GM12878 (cell line): ENCODE data around the gene LNPK.

Experiments used
- CEBPB ChIP-seq, 2 experiments: fragments of 150-350 bp in 1 of 2; IDR thresholded peaks; 2 replicates each; pipeline ENCODE4 v1.6.1; 2012 to 2014; ENCODE audit warnings: low read depth in 2 of 2, low read length in 2 of 2, borderline replicate concordance in 1 of 2, inconsistent platforms in 1 of 2
- CHD2 ChIP-seq: IDR thresholded peaks from 2 replicates; pipeline ENCODE4 v1.6.1; 2011; ENCODE audit warnings: low read depth, low read length, improper control_type of control experiment, borderline replicate concordance
- CTCF ChIP-seq, 3 experiments: IDR thresholded peaks in 2 of 3; conservative IDR thresholded peaks in 1 of 3; 2 replicates each; pipeline ENCODE4 v1.5.1; 2011; ENCODE audit warnings: low read depth in 3 of 3, low read length in 3 of 3, mild to moderate bottlenecking in 3 of 3, control low read depth in 2 of 3, moderate library complexity in 2 of 3, inconsistent platforms in 1 of 3, mixed read lengths in 1 of 3; ENCODE audit not compliant: control insufficient read depth in 2 of 3, insufficient read depth in 1 of 3; ENCODE audit errors: extremely low read depth in 1 of 3
- DPF2 ChIP-seq: fragments of 450-650 bp; IDR thresholded peaks from 2 replicates; pipeline ENCODE4 v1.6.1; 2017; ENCODE audit warnings: mild to moderate bottlenecking
- EP300 ChIP-seq, 2 experiments: fragments of 150-350 bp in 1 of 2; IDR thresholded peaks; 2 replicates each; pipeline ENCODE4 v1.6.1; 2011 to 2012; ENCODE audit warnings: low read depth in 2 of 2, low read length in 2 of 2, borderline replicate concordance in 1 of 2, improper control_type of control experiment in 1 of 2, inconsistent platforms in 1 of 2; ENCODE audit not compliant: control insufficient read depth in 1 of 2
- GABPA ChIP-seq: IDR thresholded peaks from 2 replicates; pipeline ENCODE4 v1.6.1; 2014; ENCODE audit warnings: antibody characterized with exemption, low read depth, mild to moderate bottlenecking, inconsistent platforms
- RELB ChIP-seq: fragments of 450-650 bp; IDR thresholded peaks from 2 replicates; pipeline ENCODE4 v1.6.1; 2017; ENCODE audit warnings: low read depth, mild to moderate bottlenecking, moderate library complexity
- RFX5 ChIP-seq: IDR thresholded peaks from 2 replicates; pipeline ENCODE4 v1.6.1; 2011; ENCODE audit warnings: low read depth, low read length, improper control_type of control experiment
- SP1 ChIP-seq: IDR thresholded peaks from one replicate; pipeline ENCODE4 v1.6.1; 2011; ENCODE audit warnings: low read depth, low read length
- TCF7 ChIP-seq: IDR thresholded peaks from 2 replicates; pipeline ENCODE4 v1.6.1; 2014; ENCODE audit warnings: antibody characterized with exemption, borderline replicate concordance
- TF ChIP-seq, protein P1 (sequence below): IDR thresholded peaks from 2 replicates; pipeline ENCODE4 v1.6.1; 2012; ENCODE audit warnings: mild to moderate bottlenecking, low read depth, low read length

GRCh38 chr2:175957845-175958244, 44.2 kb downstream of the LNPK start:
- TF ChIP-seq RFX5 (no peak), EP300 (IDR thresholded peaks at IDR 0.05; ENCODE audit: borderline replicate concordance in 1 of 2, control insufficient read depth in 1 of 2, low read depth in 2 of 2, low read length in 2 of 2) (no peak), CTCF (IDR thresholded peaks at IDR 0.05 in 2 of 3, conservative IDR thresholded peaks at IDR 0.05 in 1 of 3; ENCODE audit: control insufficient read depth in 2 of 3, extremely low read depth in 1 of 3, insufficient read depth in 1 of 3, low read depth in 3 of 3, low read length in 3 of 3) (no peak), TCF7 (no peak), RELB (no peak), DPF2 (no peak), SP1 (no peak), CEBPB (IDR thresholded peaks at IDR 0.05; ENCODE audit: borderline replicate concordance in 1 of 2, low read depth in 2 of 2, low read length in 2 of 2) (no peak), GABPA (no peak), CHD2 (no peak)
- TF ChIP-seq, protein P1, sequence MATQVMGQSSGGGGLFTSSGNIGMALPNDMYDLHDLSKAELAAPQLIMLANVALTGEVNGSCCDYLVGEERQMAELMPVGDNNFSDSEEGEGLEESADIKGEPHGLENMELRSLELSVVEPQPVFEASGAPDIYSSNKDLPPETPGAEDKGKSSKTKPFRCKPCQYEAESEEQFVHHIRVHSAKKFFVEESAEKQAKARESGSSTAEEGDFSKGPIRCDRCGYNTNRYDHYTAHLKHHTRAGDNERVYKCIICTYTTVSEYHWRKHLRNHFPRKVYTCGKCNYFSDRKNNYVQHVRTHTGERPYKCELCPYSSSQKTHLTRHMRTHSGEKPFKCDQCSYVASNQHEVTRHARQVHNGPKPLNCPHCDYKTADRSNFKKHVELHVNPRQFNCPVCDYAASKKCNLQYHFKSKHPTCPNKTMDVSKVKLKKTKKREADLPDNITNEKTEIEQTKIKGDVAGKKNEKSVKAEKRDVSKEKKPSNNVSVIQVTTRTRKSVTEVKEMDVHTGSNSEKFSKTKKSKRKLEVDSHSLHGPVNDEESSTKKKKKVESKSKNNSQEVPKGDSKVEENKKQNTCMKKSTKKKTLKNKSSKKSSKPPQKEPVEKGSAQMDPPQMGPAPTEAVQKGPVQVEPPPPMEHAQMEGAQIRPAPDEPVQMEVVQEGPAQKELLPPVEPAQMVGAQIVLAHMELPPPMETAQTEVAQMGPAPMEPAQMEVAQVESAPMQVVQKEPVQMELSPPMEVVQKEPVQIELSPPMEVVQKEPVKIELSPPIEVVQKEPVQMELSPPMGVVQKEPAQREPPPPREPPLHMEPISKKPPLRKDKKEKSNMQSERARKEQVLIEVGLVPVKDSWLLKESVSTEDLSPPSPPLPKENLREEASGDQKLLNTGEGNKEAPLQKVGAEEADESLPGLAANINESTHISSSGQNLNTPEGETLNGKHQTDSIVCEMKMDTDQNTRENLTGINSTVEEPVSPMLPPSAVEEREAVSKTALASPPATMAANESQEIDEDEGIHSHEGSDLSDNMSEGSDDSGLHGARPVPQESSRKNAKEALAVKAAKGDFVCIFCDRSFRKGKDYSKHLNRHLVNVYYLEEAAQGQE: no peak
